Measurements from ENCODE around the gene RPTN. TPM values are rescaled to one million over a fixed set of nuclear protein-coding genes. Genes with fewer than 3 reads are reported as not detected.

RPTN gene
- total RNA-seq, 2 experiments from 2014 or later = not detected

DNA sequence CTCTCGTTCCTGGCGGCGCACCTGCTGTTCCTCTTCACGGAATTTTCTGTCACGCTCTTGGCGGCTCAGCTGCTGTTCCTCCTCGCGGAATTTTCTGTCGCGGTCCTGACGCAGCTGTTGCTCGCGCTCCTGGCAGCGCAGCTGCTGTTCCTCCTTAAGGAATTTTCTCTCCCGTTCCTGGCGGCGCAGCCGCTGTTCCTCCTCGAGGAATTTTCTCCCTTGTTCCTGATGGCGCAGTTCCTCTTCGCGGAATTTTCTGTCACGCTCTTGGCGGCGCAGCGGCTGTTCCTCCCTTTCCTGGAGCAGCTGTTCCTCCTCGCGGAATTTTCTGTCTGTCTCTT lies 50.2 kb downstream of the RPTN start:
- no peaks in the 10 kb centered on the region for H3K9me3 Mint-ChIP-seq
- no peak overlapping the region for H3K4me3 Mint-ChIP-seq
- CTCF ChIA-PET = interaction anchor here (1.0 to 4.0 kb wide), 4 partner anchors 53 to 350 kb away, joined by 3 to 14 read pairs (median 7); no protein-coding TSS in a partner anchor
- no peak for DNase-seq
- intact Hi-C loops (cut with micrococcal nuclease) = no loop called here
- no peak overlapping the region for H3K27ac Mint-ChIP-seq
- peaks cover 10% of the 10 kb centered on the region for H3K27me3 Mint-ChIP-seq (ENCODE audit: low read depth)
- H3K4me1 Mint-ChIP-seq (ENCODE audit: low read depth) = peaks cover 4% of the 10 kb centered on the region
- no peaks in the 10 kb centered on the region for H3K36me3 Mint-ChIP-seq (ENCODE audit: low read depth)

GRCh38 chr1:152107984-152108881 lies 50.8 kb downstream of the RPTN start:
- H3K27ac Mint-ChIP-seq = no peak overlapping the region
- no peaks in the 10 kb centered on the region for H3K36me3 Mint-ChIP-seq (ENCODE audit: low read depth)
- CTCF ChIA-PET = interaction anchor here (1.5 to 4.0 kb wide), 3 partner anchors 53 to 76 kb away, joined by 4 to 14 read pairs (median 5); no protein-coding TSS in a partner anchor
- intact Hi-C loops (cut with micrococcal nuclease) = no loop called here
- no peak overlapping the region for H3K4me3 Mint-ChIP-seq
- H3K27me3 Mint-ChIP-seq (ENCODE audit: low read depth) = peaks cover 13% of the 10 kb centered on the region
- H3K9me3 Mint-ChIP-seq = no peaks in the 10 kb centered on the region
- DNase-seq = peak; percentile 4
- peaks cover 4% of the 10 kb centered on the region for H3K4me1 Mint-ChIP-seq (ENCODE audit: low read depth)

DNA sequence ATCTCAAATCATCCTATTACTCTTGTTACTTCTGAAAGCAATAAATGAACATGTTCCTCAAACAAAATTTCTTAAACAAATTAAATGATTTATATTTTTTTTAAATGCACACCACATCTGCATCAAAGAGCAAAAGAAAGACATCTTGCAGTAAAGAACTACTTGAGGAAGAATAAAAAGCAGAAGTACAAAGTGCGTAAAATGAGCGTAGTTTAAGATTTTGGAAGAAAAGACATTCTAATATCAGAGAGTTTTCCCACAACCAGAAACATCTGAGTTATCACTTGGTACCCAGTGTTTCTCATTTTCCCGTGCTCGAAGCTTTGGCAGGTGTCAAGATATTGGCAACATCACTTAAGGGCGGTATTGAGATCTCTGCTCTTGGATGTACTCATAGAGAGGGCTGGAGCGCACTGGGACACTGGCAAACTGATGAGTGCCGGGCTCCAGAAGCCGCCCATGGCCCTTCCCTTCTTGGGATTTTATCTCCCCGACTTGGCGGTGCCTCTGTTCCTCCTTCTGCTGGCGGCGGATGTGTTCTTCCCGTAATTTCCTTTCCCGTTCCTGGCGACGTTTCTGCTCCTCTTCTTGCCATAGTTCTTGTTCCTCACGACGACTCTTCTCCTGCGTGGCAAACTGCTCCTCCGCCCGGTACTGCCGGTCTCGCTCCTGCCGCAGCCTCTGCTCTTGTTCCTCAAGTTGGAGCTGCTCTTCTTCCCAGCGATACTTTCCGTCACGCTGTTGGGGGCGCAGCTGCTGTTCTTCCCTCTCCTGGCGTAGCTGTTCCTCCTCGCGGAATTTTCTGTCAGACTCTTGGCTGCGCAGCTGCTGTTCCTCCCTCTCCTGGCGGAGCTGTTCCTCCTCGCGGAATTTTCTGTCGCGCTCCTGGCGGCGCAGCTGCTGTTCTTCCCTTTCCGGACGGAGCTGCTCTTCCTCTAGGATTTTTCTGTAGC lies 51.7 kb downstream of the RPTN start:
- Mint-ChIP-seq H3K9me3 (no peaks in the 10 kb centered on the region), H3K4me3 (no peak overlapping the region), H3K27ac (no peak overlapping the region), H3K4me1 (ENCODE audit: low read depth) (peaks cover 4% of the 10 kb centered on the region), H3K36me3 (ENCODE audit: low read depth) (no peaks in the 10 kb centered on the region), H3K27me3 (ENCODE audit: low read depth) (peaks cover 16% of the 10 kb centered on the region)
- CTCF ChIA-PET = interaction anchor here (1.0 to 4.0 kb wide), 4 partner anchors 52 to 77 kb away, joined by 3 to 14 read pairs (median 4); no protein-coding TSS in a partner anchor
- DNase-seq = no peak
- intact Hi-C loops (cut with micrococcal nuclease) = no loop called here

- H3K9me3 Mint-ChIP-seq = no peaks in the 10 kb centered on the region
- no peaks in the 10 kb centered on the region for H3K36me3 Mint-ChIP-seq (ENCODE audit: low read depth)
- H3K27me3 Mint-ChIP-seq (ENCODE audit: low read depth) = peaks cover 25% of the 10 kb centered on the region
- H3K4me3 Mint-ChIP-seq = no peak overlapping the region
- H3K4me1 Mint-ChIP-seq (ENCODE audit: low read depth) = peaks cover 4% of the 10 kb centered on the region
- intact Hi-C loops (cut with micrococcal nuclease) = no loop called here
- CTCF ChIA-PET = interaction anchor here (0.6 to 1.1 kb wide), 2 partner anchors 56 to 353 kb away, joined by 3 to 4 read pairs; no protein-coding TSS in a partner anchor
- DNase-seq = no peak
- H3K27ac Mint-ChIP-seq = no peak overlapping the region
These were observed 54.2 kb downstream of the RPTN start for GRCh38 chr1:152104854-152105253.

Other genes with a start within 250 kb of the RPTN start
- 10 to 100 TPM; 20.1 to 22.0 TPM for gene THEM4, start 249.7 kb downstream of the RPTN start, total RNA-seq
- 100 to 1,000 TPM; 159 to 170 TPM for gene S100A10, start 165.4 kb downstream of the RPTN start, total RNA-seq
- gene S100A11, start 122.2 kb downstream of the RPTN start, total RNA-seq = 100 to 1,000 TPM; 229 to 235 TPM
- gene TCHHL1, start 70.2 kb downstream of the RPTN start, total RNA-seq = not detected
- not detected for gene TCHH, start 43.8 kb downstream of the RPTN start, total RNA-seq
- gene HRNR, start 65.0 kb upstream of the RPTN start, total RNA-seq = not detected
- gene FLG, start 166.0 kb upstream of the RPTN start, total RNA-seq = not detected
- not detected for gene FLG2, start 200.8 kb upstream of the RPTN start, total RNA-seq

Data from activated naive CD4-positive, alpha-beta T cell treated with anti-CD3 and anti-CD28 coated beads for 36 hours (primary cell).